Measurements from ENCODE around the gene MT1E.
A peak's percentile ranks its signal among the peaks of the same experiment; 100 is the strongest.

Gene MT1E

DNA sequence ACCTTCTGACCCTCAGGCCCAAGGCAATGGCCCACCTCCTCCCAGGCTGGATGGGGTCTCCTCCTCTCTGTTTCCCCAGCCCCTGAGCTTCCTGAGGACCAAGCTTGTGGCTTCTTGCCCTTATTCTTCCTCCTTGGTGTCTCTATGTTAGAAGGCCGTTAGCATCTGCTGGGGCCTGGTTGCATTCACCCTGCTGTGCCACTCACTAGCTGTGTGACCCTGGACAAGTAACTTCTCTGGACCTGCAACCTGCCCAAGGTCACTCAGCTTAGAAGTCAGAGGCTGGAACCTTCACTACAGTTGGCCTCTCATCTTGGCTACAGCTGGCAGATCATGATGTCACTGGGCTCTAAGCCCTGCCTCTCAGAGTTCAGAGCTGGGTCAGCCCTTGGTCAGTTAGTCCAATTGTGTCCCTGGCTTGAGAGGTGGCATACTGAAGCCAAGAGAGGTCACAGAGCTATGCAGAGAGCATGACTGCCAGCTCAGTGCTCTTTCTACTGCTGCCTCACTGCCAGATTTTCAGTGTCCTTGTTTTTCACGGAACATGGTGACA, 14.2 kb upstream of the MT1E start:
- no peak for DNase-seq (ENCODE audit: low read depth)
- TF ChIP-seq, protein P1, sequence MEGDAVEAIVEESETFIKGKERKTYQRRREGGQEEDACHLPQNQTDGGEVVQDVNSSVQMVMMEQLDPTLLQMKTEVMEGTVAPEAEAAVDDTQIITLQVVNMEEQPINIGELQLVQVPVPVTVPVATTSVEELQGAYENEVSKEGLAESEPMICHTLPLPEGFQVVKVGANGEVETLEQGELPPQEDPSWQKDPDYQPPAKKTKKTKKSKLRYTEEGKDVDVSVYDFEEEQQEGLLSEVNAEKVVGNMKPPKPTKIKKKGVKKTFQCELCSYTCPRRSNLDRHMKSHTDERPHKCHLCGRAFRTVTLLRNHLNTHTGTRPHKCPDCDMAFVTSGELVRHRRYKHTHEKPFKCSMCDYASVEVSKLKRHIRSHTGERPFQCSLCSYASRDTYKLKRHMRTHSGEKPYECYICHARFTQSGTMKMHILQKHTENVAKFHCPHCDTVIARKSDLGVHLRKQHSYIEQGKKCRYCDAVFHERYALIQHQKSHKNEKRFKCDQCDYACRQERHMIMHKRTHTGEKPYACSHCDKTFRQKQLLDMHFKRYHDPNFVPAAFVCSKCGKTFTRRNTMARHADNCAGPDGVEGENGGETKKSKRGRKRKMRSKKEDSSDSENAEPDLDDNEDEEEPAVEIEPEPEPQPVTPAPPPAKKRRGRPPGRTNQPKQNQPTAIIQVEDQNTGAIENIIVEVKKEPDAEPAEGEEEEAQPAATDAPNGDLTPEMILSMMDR (conservative IDR thresholded peaks at IDR 0.05; ENCODE audit: low read depth, low read length) = no peak
- no peak overlapping the region for H3K4me3 ChIP-seq (ENCODE audit: low read length)

DNA sequence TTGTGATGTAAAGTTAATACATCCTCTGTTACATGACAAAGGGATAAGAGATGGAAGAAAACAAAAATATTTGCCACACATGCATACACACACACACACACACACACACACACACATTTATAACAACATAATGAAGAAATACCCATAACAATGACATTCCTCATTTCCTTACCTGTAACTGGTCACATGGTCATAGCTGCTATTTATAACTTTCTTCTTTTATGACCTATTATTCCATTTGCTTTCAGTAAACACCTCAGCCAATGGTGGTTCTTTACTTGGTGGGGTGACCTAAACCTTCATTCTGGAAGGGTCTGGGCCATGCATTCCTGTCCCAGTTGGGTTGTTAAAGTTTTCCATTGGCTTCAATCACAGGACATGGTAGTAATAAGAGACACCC, 11.9 kb upstream of the MT1E start:
- no peak for DNase-seq (ENCODE audit: low read depth)
- H3K4me3 ChIP-seq (ENCODE audit: low read length) = no peak overlapping the region
- TF ChIP-seq, protein P1 (conservative IDR thresholded peaks at IDR 0.05; ENCODE audit: low read depth, low read length) = no peak

DNA sequence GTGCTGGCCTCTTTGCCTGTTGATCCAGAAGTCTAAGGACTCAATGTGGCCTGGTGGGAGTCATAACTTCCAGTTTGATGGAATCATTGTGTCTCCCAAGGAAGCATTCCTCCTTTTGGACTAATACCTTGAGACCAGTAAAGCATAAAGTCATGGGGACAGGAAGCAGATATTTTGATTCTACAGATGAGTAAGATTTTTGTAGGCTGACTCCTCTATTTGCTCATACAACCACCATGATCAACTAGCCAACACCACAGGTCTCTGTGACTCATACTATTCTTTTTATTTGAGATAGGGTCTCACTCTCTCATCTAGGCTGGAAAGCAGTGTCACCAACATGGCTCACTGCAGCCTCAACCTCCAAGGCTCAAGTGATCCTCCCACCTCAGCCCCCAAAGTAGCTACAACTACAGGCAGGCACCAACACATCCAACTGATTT, 11.0 kb upstream of the MT1E start:
- DNase-seq (ENCODE audit: low read depth) = no peak
- H3K4me3 ChIP-seq (ENCODE audit: low read length) = no peak overlapping the region
- TF ChIP-seq, protein P1 (conservative IDR thresholded peaks at IDR 0.05; ENCODE audit: low read depth, low read length) = no peak

DNA sequence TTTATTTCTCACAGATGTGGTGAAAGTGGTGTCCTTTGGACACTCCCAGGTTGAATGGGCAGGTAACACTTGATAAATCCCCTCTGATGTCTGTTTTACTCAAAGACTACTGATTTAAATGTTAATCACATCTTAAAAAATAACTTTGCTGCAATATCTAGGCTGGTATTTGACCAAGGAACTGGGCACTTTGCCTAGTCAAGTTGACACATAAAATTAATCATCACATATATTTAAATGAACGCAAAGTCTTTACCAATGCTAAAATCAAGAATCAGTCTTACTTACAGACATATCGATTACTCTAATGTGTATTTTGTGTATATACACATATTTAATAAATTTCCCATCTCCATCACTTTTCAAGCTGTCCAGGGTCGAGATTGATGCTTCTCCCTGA, 10.2 kb upstream of the MT1E start:
- no peak overlapping the region for H3K4me3 ChIP-seq (ENCODE audit: low read length)
- no peak for DNase-seq (ENCODE audit: low read depth)
- TF ChIP-seq, protein P1 (conservative IDR thresholded peaks at IDR 0.05; ENCODE audit: low read depth, low read length) = no peak

DNA sequence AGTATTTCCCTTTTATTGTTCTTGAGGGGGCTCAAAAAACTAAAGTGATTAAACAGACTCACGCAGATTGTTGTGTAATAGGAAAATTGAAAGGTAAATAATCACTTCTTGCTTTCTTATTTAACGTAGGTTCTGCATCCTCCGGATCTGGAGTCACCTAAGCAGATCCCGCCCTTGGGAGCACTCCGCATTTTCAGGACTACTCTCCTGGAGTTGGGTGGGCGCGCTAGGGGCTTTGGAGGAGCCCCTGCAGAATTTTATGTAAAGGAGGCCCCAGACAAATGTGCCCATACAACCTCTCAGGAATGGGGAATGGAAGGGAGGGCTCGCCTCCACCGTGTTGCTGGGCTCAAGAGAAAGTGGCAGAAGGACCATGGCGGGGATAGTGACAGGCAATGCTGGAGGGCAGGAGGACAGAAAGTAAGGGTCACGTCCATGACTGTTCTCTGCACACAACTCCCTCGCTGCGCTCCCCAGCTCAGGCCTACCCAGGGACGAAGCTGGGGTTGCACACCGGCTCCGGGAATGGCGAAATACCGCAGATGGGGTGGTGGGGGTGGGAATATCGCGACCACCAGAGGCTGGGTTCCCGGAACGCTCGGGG, 8.9 kb upstream of the MT1E start:
- peak overlapping the region; percentile 37 for H3K4me3 ChIP-seq (ENCODE audit: low read length)
- no peak for DNase-seq (ENCODE audit: low read depth)
- TF ChIP-seq, protein P1 (conservative IDR thresholded peaks at IDR 0.05; ENCODE audit: low read depth, low read length) = no peak

- H3K4me3 ChIP-seq (ENCODE audit: low read length) = peak overlapping the region; percentile 37
- DNase-seq (ENCODE audit: low read depth) = no peak
- TF ChIP-seq, protein P1 (conservative IDR thresholded peaks at IDR 0.05; ENCODE audit: low read depth, low read length) = no peak
Measured at GRCh38 chr16:56617212-56618085, 8.1 kb upstream of the MT1E start.

Data from retinal pigment epithelial cell (primary cell).